IPS-18c (cell line): ENCODE results near the gene METTL8.
"Not testable (repeated sequence)": the region's sequence is repeated elsewhere in the genome, so short reads cannot be mapped to it uniquely, and the experiment has no call there.

Source experiments
- H3K4me3 ChIP-seq: 2 replicates; pipeline ENCODE4 v1.7.0; 2013; ENCODE audit warnings: low read depth, mild to moderate bottlenecking, low read length, moderate library complexity; ENCODE audit not compliant: insufficient read depth
- H3K9me3 ChIP-seq: one replicate; pipeline ENCODE4 v1.6.1; 2013; ENCODE audit warnings: mild to moderate bottlenecking, low read length, moderate library complexity; ENCODE audit not compliant: control insufficient read depth, insufficient read depth

Gene METTL8

DNA sequence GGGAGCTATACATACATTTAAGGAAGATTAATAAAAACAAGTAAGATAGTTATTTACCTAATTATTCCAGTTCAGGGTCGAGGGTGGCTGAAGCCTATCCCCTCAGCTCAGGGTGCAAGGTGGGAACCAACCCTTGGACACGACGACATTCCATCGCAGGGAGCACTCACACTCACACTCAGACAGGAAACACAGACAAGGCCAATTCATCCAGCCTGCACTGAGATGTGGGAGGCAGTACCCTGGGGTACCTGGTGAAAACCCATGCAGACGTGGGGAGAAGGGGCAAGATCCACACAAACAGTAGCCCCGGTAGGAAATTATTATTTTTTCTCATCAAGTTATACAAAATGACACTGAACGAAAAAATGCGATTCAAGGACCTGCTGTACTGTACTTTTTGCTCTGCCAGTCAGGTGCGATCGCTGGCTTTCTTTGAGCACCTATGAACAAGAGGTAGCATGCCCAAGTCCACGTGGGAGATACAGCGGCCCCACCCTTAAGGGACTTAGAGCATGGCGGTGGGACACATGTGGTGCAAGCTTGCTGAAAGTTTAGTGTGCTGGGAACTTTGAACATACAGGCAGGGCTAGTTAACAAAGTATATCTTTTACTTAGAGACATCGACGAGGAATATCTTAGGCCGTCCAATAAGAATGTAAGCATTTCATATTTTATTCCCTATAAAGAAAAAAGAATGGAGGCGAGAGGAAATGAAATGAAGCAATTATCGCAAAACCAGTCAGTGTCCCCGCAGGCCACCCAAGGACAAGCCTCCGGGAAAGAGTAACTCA lies 624 bp downstream of the METTL8 start:
- Histone ChIP-seq H3K9me3 (no peaks in the 10 kb centered on the region), H3K4me3 (peak overlapping the region; percentile 91)

GRCh38 chr2:171432206-171432968 lies 1.4 kb downstream of the METTL8 start:
- Histone ChIP-seq H3K4me3 (no peak overlapping the region), H3K9me3 (no peaks in the 10 kb centered on the region)

GRCh38 chr2:171431677-171432167 lies 2.1 kb downstream of the METTL8 start:
- Histone ChIP-seq H3K9me3 (no peaks in the 10 kb centered on the region), H3K4me3 (no peak overlapping the region)

DNA sequence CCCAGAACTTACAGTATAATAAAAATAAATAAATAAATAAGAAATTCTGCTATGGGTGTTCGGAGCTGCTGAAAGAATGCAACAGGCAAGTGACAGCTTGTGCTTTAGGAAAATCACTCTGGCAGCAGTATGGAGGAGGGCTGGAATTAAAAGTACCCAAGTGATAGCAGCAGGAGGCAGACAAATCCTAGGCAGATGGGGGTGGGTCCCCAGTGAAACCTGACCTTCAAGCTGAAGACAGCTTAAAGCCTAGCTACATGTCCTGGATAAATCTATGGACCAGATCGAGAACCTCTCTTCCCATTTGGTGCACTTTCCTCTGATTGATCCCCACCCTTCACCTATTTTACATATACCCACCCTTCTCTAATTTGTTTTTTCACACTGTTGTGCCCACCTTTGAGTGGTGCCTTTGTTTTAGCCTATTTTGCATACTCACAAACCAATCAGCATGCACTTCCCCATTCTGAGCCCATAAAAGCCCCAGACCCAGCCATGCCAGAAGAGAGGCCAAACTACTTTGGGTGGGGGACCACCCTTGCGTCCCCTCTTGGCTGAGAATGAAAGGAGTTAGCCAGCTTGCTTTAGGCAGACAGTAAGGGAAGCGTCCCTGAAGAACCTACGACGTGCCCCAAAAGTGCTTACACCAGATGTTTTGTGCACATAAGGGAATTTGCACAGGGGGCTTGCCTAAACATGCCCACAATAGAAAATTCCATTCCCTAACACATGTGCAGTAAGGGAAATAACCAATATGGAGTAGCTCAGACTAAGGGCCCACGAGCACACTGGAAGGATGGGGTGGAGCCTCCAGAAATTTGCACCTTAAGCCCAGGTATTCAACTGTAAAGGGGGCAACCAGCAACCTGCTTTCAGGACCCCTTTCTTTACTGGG lies 3.0 kb downstream of the METTL8 start:
- H3K9me3 ChIP-seq = no peaks in the 10 kb centered on the region
- no peak overlapping the region for H3K4me3 ChIP-seq

DNA sequence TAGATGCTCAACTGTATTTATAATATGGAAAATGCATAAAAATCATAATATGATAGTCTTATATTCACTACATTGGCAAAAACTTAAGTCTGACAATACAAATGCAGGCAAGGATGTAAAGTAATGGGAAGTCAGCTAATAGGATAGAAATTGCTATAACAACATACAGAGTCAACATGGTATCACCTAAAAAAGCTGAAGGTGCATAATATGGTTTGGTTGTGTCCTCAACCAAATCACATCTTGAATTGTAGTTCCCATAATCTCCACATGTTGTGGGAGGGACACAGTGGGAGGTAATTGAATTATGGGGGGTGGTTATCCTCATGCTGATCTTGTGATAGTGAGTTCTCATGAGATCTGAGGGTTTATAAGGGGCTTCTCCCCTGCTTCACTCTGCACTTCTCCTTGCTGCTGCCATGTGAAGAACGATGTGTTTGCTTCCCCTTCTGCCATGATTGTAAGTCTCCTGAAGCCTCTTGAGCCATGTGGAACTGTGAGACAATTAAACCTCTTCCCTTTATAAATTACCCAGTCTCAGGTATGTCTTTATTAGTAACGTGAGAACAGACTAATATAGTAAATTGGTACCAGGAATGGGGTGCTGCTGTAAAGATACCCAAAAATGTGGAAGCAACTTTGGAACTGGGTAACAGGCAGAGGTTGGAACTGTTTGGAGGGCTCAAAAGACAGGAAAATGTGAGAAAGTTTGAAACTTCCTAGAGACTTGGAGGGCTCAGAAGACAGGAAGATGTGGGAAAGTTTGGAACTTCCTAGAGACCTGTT lies 10.9 kb downstream of the METTL8 start:
- not testable (repeated sequence) for H3K9me3 ChIP-seq

DNA sequence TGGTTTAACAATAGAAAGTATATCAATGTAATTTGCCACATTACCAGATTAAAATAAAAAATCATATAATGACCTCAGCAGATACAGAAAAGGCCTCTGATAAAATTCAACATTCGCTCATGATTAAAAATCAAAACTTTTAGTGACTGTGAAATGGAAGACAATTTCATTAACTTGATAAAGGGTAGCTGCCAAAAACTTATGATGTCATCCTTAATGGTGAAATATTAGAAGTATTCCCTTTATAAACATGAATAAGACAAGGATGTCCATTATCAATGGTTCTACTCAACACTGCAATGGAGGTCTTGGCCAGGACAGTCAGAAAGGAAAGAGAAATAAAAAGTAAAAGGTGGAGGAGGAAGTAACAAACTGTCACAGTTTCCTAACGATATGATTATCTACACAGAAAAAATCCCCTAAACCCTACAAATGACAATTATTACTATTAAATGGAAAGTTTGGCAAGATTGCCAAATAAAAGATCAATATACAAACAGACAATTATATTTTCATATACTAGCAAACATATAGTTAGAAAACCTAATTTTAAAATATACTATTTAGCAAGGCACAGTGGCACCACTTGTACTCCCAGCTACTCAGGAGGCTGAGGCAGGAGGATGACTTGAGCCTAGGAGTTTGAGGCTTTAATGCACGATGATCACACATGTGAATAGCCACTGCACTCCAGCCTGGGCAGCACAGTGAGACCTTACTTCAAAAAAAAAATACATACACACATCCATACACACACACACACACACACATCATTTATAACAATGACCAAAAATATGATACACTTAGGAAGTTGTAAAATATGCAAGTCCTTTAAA lies 12.8 kb downstream of the METTL8 start:
- Histone ChIP-seq H3K9me3 (peaks cover 6% of the 10 kb centered on the region), H3K4me3 (no peak overlapping the region)

More for the DNA sequence above, 10.9 kb downstream of the METTL8 start:
- not testable (repeated sequence) for H3K4me3 ChIP-seq

- no peak overlapping the region for H3K4me3 ChIP-seq
- peaks cover 6% of the 10 kb centered on the region for H3K9me3 ChIP-seq
These were observed 14.5 kb downstream of the METTL8 start for GRCh38 chr2:171419333-171419732.

GRCh38 chr2:171416009-171416926 lies 17.5 kb downstream of the METTL8 start:
- no peaks in the 10 kb centered on the region for H3K9me3 ChIP-seq
- no peak overlapping the region for H3K4me3 ChIP-seq

GRCh38 chr2:171414645-171415044 lies 19.1 kb downstream of the METTL8 start:
- H3K4me3 ChIP-seq, H3K9me3 ChIP-seq: not testable (repeated sequence)

DNA sequence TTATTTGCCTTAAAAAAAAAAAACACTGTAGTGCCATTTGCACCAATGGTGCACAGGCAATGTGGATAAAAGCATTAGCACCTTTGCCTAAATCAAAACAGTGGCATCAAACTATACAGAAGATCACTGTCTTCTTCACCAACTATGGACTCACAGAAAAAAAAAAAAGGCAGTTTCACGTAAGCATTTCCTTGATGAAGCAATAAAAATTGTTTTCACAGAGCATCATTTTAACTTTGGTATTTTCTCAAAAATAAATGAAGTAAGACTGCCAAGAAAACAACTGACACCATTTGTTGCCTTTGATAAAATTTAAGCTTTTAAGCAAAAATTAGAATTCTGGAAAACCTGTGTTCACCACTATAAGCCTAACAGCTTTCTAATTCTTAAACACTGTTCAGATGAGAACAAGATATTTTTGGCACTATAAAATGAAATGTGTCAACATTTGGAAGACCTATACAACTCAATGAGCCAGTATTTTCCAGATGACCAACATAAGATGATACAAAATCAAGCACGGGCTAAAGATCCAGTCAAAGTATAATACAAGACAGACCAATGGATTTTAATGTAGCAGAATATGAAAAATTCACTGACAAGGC lies 21.1 kb downstream of the METTL8 start:
- no peak overlapping the region for H3K4me3 ChIP-seq
- H3K9me3 ChIP-seq = no peaks in the 10 kb centered on the region

DNA sequence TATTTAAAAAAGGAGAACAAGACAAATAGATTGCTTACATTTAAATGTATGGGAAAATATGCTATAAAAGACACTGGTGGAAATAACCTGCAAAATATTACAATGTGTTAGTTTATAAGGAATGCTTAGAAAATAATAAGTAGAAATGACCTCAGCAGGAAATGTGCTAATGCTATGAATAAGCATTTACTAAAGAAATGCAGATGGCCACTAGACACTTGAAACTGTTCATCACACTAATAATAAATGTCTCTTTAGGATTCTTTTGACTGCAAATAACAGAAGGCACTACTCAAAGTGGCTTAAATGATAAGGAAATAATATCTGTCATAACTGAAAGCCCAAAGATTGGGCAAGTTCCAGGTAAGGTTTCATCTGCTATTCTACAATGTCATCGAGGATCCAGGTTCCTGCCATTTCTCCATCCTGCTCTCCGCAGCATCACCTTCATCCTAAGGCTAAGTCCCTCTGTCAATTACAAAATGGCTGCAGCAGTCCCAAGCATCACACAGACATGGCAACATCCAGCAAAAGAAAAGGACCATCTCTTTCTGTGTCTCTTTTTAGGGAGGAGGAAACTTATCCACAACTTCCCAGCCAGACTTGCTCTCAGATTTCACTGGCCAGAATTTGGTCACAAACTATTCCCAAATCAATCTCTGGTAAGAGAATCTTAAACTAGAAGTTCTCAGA lies 21.9 kb downstream of the METTL8 start:
- Histone ChIP-seq H3K9me3 (no peaks in the 10 kb centered on the region), H3K4me3 (no peak overlapping the region)

- Histone ChIP-seq H3K9me3 (no peaks in the 10 kb centered on the region), H3K4me3 (no peak overlapping the region)
These were observed 22.6 kb downstream of the METTL8 start for GRCh38 chr2:171411214-171411613.

DNA sequence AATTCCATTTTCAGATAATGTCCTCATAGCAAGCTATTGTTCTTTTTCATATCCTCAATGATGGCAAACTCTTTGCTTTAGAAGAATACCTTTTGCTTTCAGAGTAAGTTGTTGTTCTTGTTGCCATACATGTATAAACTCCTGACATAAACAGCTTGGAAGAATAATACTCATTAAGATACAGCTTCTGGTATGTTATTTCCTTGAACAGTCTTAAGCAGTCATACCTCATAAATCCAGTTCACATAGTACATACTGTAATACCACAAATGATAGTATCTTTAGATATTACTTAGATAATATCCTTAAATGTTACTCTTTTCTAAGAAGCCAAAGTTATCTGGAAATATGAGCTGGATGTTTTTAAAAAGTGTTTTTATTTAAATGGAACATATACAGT lies 23.2 kb downstream of the METTL8 start:
- no peaks in the 10 kb centered on the region for H3K9me3 ChIP-seq

DNA sequence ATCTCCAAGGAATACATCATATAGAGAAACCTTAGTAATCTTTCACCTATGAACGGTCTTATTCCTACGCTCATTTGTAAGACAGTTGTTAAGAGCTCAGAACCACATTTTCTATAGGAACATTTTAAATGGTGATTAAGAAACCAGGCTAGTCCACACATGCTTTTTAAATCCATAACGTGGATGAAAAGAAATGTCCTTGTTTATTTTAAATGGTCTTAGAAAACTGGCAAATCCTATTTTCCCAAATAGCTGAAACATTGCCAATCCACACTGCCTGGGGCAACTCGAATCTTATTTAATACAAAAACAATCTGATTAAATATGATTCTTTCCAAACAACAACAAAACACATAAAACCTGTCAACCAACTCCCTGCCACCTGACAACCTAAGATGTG lies 23.7 kb downstream of the METTL8 start:
- Histone ChIP-seq H3K4me3 (no peak overlapping the region), H3K9me3 (no peaks in the 10 kb centered on the region)

More for the DNA sequence above, 23.2 kb downstream of the METTL8 start:
- no peak overlapping the region for H3K4me3 ChIP-seq
